IMR-90 (cell line): ENCODE data around the gene NEK4.

ENCODE experiments used
- CEBPB ChIP-seq: IDR thresholded peaks from 2 replicates; pipeline ENCODE4 v1.6.1; 2012; ENCODE audit warnings: low read depth, low read length, improper control_type of control experiment
- CHD1 ChIP-seq: IDR thresholded peaks from 2 replicates; pipeline ENCODE4 v1.6.1; 2012; ENCODE audit warnings: low read depth, low read length, improper control_type of control experiment
- CTCF ChIP-seq: conservative IDR thresholded peaks from 2 replicates; pipeline ENCODE4 v1.5.1; 2012; ENCODE audit warnings: mild to moderate bottlenecking, low read depth, low read length, improper control_type of control experiment
- ELK1 ChIP-seq: fragments of 150-350 bp; IDR thresholded peaks from 2 replicates; pipeline ENCODE4 v1.6.1; 2016; ENCODE audit warnings: low read depth, mild to moderate bottlenecking, low read length, moderate library complexity, borderline replicate concordance
- MXI1 ChIP-seq: IDR thresholded peaks from 2 replicates; pipeline ENCODE4 v1.6.1; 2012; ENCODE audit warnings: low read depth, mild to moderate bottlenecking, low read length, moderate library complexity, borderline replicate concordance
- POLR2A ChIP-seq: IDR thresholded peaks from 2 replicates; pipeline ENCODE4 v1.6.1; 2012; ENCODE audit warnings: mild to moderate bottlenecking, low read depth, low read length
- RFX5 ChIP-seq: IDR thresholded peaks from 2 replicates; pipeline ENCODE4 v1.8.0; 2012; ENCODE audit warnings: low read depth, mild to moderate bottlenecking, low read length, moderate library complexity
- USF2 ChIP-seq: fragments of 150-350 bp; IDR thresholded peaks from 2 replicates; pipeline ENCODE4 v1.6.1; 2017; ENCODE audit warnings: mild to moderate bottlenecking, antibody characterized with exemption, low read length, low read depth

GRCh38 chr3:52684184-52684583 lies 86.6 kb downstream of the NEK4 start:
- TF ChIP-seq RFX5 (no peak), MXI1 (no peak), POLR2A (no peak; the same call in 1 of the 2 replicates), CTCF (no peak), ELK1 (no peak), CHD1 (no peak), USF2 (no peak), CEBPB (no peak)
